Measurements from ENCODE around the gene PTDSS2.

The PTDSS2 gene

DNA sequence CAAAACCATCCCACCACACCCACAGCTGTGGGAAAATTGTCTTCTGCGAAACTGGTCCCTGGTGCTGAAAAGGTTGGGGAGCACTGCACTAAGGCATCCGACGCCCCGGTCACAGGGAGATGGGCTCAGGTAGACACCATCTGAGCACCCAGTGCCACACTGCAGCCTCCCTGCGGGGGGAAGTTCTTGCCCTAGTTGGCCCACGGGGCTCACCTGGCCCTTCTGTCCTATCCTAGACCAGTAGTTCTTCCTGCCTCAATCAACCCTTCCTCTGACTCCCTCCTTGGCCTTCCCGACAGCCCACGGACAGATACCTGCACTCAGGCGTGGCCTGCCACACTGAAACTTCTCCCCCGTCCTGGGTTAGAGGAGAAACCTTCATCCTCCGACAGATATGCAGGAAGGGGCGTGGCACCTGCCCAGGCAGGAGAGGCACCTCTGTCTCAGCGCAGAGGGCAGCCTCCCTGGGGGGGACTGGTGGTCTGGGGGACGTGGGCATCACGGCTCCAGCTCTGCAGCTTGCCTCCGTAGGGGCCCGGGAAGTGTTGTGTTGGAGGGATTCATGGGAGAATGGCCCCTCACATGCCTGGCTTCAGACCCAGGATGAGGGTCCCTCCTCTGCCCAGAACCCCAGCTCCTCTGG lies 12.7 kb upstream of the PTDSS2 start:
- ChIA-PET POLR2A (no interaction called here), CTCF (no interaction called here)
- H3K4me3 ChIP-seq (ENCODE audit: low read depth, low read length), result no peak overlapping the region
- TF ChIP-seq, protein P1, sequence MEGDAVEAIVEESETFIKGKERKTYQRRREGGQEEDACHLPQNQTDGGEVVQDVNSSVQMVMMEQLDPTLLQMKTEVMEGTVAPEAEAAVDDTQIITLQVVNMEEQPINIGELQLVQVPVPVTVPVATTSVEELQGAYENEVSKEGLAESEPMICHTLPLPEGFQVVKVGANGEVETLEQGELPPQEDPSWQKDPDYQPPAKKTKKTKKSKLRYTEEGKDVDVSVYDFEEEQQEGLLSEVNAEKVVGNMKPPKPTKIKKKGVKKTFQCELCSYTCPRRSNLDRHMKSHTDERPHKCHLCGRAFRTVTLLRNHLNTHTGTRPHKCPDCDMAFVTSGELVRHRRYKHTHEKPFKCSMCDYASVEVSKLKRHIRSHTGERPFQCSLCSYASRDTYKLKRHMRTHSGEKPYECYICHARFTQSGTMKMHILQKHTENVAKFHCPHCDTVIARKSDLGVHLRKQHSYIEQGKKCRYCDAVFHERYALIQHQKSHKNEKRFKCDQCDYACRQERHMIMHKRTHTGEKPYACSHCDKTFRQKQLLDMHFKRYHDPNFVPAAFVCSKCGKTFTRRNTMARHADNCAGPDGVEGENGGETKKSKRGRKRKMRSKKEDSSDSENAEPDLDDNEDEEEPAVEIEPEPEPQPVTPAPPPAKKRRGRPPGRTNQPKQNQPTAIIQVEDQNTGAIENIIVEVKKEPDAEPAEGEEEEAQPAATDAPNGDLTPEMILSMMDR (IDR thresholded peaks at IDR 0.05; ENCODE audit: insufficient read depth, low read length, missing control alignments), result no peak
- no peak for DNase-seq (ENCODE audit: low read depth, low spot score)

DNA sequence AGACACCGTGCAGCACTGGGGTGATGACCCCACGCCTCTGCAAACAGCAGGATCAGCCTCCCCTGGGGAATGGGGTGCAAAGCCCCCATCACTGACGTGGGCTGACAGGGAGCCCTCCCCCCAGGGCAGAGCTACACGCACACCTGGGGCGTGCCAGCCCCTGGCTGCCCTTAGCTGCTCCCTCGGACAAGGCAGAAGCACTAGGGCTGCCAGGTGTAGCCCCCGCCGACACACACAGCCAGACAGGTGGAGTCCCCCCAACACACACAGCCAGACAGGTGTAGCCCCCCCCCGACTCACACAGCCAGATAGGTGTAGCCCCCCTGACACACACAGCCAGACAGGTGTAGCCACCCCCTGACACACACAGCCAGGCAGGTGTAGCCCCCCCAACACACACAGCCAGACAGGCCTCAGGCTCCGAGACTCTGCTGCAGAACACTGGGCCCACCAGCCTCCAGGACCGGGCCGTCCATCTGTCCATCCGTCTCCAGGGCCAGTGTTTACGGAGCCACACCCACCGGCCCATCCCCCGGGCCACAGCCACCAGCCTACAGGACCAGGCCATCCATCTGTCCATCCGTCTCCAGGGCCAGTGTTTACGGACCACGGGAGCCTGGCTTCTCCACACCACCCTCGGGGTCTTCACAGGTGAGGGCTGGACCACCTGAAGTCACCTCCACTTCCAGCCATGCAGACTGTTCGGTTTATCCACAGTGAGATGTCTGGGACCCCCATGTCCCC lies 11.8 kb upstream of the PTDSS2 start:
- ChIA-PET CTCF (interaction anchor here (3.8 kb wide), 1 partner anchor 12 kb away, joined by 39 read pairs; the partner anchor contains the start of gene PTDSS2), POLR2A (interaction anchor here (1.1 kb wide), 1 partner anchor 11 kb away, joined by 3 read pairs; no protein-coding TSS in a partner anchor)
- H3K4me3 ChIP-seq (ENCODE audit: low read depth, low read length), result no peak overlapping the region
- TF ChIP-seq, protein P1 (IDR thresholded peaks at IDR 0.05; ENCODE audit: insufficient read depth, low read length, missing control alignments), result no peak
- DNase-seq (ENCODE audit: low read depth, low spot score), result no peak

DNA sequence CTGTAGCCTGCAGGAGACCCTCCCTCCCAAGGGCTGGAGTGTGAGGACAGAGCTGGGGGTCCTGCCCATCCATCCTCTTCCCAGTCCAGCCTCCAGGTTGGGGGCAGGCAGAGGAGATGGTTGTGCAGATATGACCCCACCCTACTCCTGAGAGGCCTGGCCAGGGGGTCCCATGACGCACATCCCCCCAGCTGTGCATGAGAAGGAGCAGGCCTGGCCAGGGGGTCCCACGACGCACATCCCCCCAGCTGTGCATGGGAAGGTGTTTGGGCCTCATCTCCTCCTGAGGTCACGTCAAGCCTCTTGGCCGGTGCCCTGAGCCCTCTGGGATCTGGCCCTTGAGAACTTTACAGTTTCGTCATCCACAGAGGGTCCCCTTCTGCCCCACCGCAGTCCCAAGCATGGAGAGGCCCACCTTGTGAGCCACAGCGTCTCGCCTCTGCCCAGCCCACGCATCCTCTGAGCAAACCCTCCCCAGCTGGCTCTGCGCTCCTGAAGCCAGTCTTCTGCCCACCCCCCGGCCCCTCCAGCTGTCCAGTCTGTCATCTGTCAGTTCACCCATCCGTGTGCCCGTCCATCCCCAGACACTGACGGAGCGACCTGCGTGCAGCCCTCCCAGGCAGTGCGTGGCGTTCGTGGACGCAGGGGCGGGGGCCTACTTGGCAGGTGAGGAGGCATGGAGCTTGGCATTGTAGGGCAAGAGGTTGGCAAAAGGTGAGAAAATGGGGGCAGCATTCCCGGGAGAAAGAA lies 10.6 kb upstream of the PTDSS2 start:
- CTCF ChIA-PET, result interaction anchor here (3.8 kb wide), 1 partner anchor 10 kb away, joined by 39 read pairs; the partner anchor contains the start of gene PTDSS2
- POLR2A ChIA-PET, result interaction anchor here (1.1 kb wide), 1 partner anchor 10 kb away, joined by 3 read pairs; no protein-coding TSS in a partner anchor
- TF ChIP-seq, protein P1 (IDR thresholded peaks at IDR 0.05; ENCODE audit: insufficient read depth, low read length, missing control alignments), result no peak
- DNase-seq (ENCODE audit: low read depth, low spot score), result no peak
- no peak overlapping the region for H3K4me3 ChIP-seq (ENCODE audit: low read depth, low read length)

DNA sequence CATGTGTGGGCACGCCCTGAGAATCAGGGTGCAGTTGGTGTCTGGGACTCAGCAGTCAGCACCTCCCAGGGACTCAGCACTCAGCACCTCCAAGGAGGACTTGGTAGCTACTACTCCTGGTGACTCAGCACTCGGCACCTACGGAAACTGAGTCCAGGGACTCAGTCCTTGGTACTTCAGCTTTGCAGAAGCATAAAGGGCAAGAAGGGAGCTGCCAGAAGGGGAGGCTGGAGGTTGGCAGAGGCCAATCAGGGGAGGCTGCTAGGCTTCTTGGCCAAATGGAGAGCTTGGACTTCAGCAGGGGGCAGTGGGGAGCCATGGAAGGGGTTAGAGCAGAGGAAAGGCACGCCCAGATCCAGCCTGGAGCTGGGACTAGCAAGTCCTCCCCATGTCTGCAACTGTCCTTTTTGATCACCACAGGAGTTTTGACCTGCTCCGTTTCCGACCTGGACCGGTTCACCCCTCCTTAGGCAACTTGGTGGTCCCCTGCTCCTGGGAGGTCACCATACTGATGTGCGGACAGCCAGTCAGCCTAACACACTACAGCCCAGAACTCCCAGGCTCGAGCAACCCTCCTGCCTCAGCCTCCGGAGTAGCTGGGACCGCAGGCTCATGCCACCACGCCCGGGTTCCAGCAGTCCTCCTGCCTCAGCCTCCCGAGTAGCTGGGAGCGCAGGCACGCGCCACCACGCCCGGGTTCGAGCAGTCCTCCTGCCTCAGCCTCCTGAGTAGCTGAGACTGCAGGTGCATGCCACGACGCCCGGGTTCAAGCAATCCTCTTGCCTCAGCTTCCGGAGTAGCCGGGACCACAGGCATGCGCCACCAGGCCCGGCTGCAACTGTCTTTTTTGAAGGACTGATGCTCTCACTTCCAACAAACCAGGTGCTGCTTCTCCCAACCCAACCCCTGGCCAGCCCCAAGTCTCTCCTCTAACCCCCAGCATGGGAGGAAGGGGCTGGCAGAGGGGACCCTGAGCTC lies 9.7 kb upstream of the PTDSS2 start:
- no peak for DNase-seq (ENCODE audit: low read depth, low spot score)
- CTCF ChIA-PET, result interaction anchor here (0.7 to 3.8 kb wide), 2 partner anchors 10 to 234 kb away, joined by 3 to 39 read pairs; partner anchors contain the start of gene PTDSS2
- TF ChIP-seq, protein P1 (IDR thresholded peaks at IDR 0.05; ENCODE audit: insufficient read depth, low read length, missing control alignments), result no peak
- POLR2A ChIA-PET, result no interaction called here
- no peak overlapping the region for H3K4me3 ChIP-seq (ENCODE audit: low read depth, low read length)

DNA sequence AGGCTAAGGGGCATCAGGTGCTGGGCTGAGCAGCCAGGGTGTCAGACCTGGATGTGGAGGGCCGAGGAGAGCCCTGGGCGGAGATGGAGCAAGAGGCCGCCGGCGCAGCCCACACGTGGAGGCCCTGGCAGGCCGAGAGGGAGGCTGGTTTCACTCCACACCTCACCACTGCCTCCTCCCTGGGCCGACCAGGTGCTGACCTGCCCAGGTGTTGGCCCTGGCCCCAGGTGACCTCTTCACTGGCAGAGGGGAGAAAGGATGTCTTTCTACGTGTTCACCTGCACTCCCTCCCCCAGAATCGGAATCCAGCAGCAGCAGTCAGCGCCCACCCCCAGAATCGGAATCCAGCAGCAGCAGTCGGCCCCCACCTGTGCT lies 9.0 kb upstream of the PTDSS2 start:
- CTCF ChIA-PET, result interaction anchor here (0.7 to 3.8 kb wide), 2 partner anchors 9 to 235 kb away, joined by 3 to 39 read pairs; partner anchors contain the start of gene PTDSS2
- POLR2A ChIA-PET, result no interaction called here
- DNase-seq (ENCODE audit: low read depth, low spot score), result no peak
- TF ChIP-seq, protein P1 (IDR thresholded peaks at IDR 0.05; ENCODE audit: insufficient read depth, low read length, missing control alignments), result no peak
- no peak overlapping the region for H3K4me3 ChIP-seq (ENCODE audit: low read depth, low read length)

Data from AG04449 (cell line).